ENCODE results near the gene ARHGEF11. TPM values are rescaled to one million over a fixed set of nuclear protein-coding genes. Genes with fewer than 3 reads are reported as not detected.
A peak's percentile ranks its signal among the peaks of the same experiment; 100 is the strongest.

Gene ARHGEF11
- total RNA-seq, 2 experiments from 2014 or later: 15.3 to 16.6 TPM

GRCh38 chr1:156886583-156887281 lies 158.8 kb downstream of the ARHGEF11 start:
- Mint-ChIP-seq H3K4me3 (no peak overlapping the region), H3K27me3 (ENCODE audit: low read depth) (peaks cover 44% of the 10 kb centered on the region), H3K9me3 (ENCODE audit: insufficient read depth) (no peaks in the 10 kb centered on the region), H3K4me1 (ENCODE audit: low read depth) (peaks cover 6% of the 10 kb centered on the region), H3K36me3 (ENCODE audit: low read depth) (no peaks in the 10 kb centered on the region), H3K27ac (peak overlapping the region; percentile 56)
- CTCF ChIA-PET: interaction anchor here (0.6 to 8.9 kb wide), 7 partner anchors 27 to 197 kb away, joined by 3 to 93 read pairs (median 54); partner anchors contain the start of genes ISG20L2 and METTL25B
- POLR2A ChIA-PET: interaction anchor here (0.6 kb wide), 1 partner anchor 229 kb away, joined by 3 read pairs; no protein-coding TSS in a partner anchor
- no peak for ATAC-seq
- no peak for DNase-seq

- no peak overlapping the region for H3K27ac Mint-ChIP-seq
- ChIA-PET POLR2A (no interaction called here), CTCF (interaction anchor here (0.9 to 8.9 kb wide), 4 partner anchors 26 to 188 kb away, joined by 3 to 93 read pairs (median 46); partner anchors contain the start of genes ISG20L2 and METTL25B)
- no peaks in the 10 kb centered on the region for H3K9me3 Mint-ChIP-seq (ENCODE audit: insufficient read depth)
- no peak overlapping the region for H3K4me3 Mint-ChIP-seq
- H3K27me3 Mint-ChIP-seq (ENCODE audit: low read depth): peaks cover 36% of the 10 kb centered on the region
- DNase-seq (no peak), ATAC-seq (no peak)
- peaks cover 5% of the 10 kb centered on the region for H3K4me1 Mint-ChIP-seq (ENCODE audit: low read depth)
- no peaks in the 10 kb centered on the region for H3K36me3 Mint-ChIP-seq (ENCODE audit: low read depth)
Measured at GRCh38 chr1:156885880-156886355, 159.6 kb downstream of the ARHGEF11 start.

GRCh38 chr1:156885314-156885713 lies 160.2 kb downstream of the ARHGEF11 start:
- Mint-ChIP-seq H3K27ac (no peak overlapping the region), H3K36me3 (ENCODE audit: low read depth) (no peaks in the 10 kb centered on the region), H3K9me3 (ENCODE audit: insufficient read depth) (no peaks in the 10 kb centered on the region), H3K4me1 (ENCODE audit: low read depth) (peaks cover 2% of the 10 kb centered on the region), H3K4me3 (no peak overlapping the region), H3K27me3 (ENCODE audit: low read depth) (peaks cover 30% of the 10 kb centered on the region)
- ChIA-PET CTCF (interaction anchor here (0.9 to 8.9 kb wide), 5 partner anchors 15 to 189 kb away, joined by 3 to 93 read pairs (median 4); partner anchors contain the start of genes ISG20L2 and METTL25B), POLR2A (no interaction called here)
- no peak for DNase-seq
- ATAC-seq: no peak

Small RNA genes lying within 50 kb of the gene (microRNA-seq; reads per million reads assigned to microRNA genes)
- gene MIR765: not detected

Other genes starting within 250 kb of the ARHGEF11 start
- 10 to 100 TPM; 84.0 to 86.7 TPM for gene SH2D2A, start 228.9 kb downstream of the ARHGEF11 start, total RNA-seq
- under 1 TPM; 0.21 TPM for gene INSRR, start 186.6 kb downstream of the ARHGEF11 start, total RNA-seq
- 1 to 10 TPM; 9.9 TPM for gene NTRK1, start 184.9 kb downstream of the ARHGEF11 start, total RNA-seq
- under 1 TPM; 0.21 to 0.40 TPM for gene PEAR1, start 152.0 kb downstream of the ARHGEF11 start, total RNA-seq
- not detected for gene LRRC71, start 125.1 kb downstream of the ARHGEF11 start, total RNA-seq
- gene ETV3L, start 54.1 kb upstream of the ARHGEF11 start, total RNA-seq: not detected
- gene ETV3, start 92.7 kb upstream of the ARHGEF11 start, total RNA-seq: 10 to 100 TPM; 38.2 to 40.2 TPM

Data from activated CD8-positive, alpha-beta T cell treated with anti-CD3 and anti-CD28 coated beads, Interleukin-2, amount 10 ng/mL, durations not matched to agents 7 days and 5 days (primary cell).